Testis (tissue), 3 donors: Measurements from ENCODE around the gene DIAPH3. TPM values are rescaled to one million over a fixed set of nuclear protein-coding genes. Genes with fewer than 3 reads are reported as not detected.

ENCODE experiments used
- polyA plus RNA-seq: library from polyadenylated mRNA; stranded (reverse); fragments of 350-450 nt; fragmentation: Illumina TruSeq; extraction: RNeasy Lipid Tissue Mini Kit (QIAGEN cat#74804); gene quantifications from one replicate; pipeline ENCODE4 v1.2.3, GENCODE V29; 2014; ENCODE audit warnings: low read depth, low replicate concordance; ENCODE audit not compliant: insufficient read depth
- small RNA-seq, 2 donors: library from RNA; depleted of rRNA; stranded (forward); fragments of <200 nt; gene quantifications; one replicate each; pipeline ENCODE3, GENCODE V24; 2016
- total RNA-seq, 2 donors: library from RNA; depleted of rRNA; stranded (reverse); fragments of >200 nt; gene quantifications; one replicate each; pipeline ENCODE4 v1.2.3, GENCODE V29; 2016

DIAPH3 gene
- total and polyA plus RNA-seq, 3 donors from 2014 or later = 12.5 to 30.3 (median 18.7) TPM

Small RNA genes lying within 50 kb of the gene (small RNA-seq; reads per million reads assigned to genes)
- gene RN7SL375P (0 reads per million in 2 donors), gene RNY4P28 (0 reads per million in 2 donors)

Other genes with a start within 250 kb of the DIAPH3 start
- gene TDRD3, start 233.3 kb upstream of the DIAPH3 start, total RNA-seq = 10 to 100 TPM; 28.8 to 30.4 TPM
- gene TDRD3, start 233.3 kb upstream of the DIAPH3 start, polyA plus RNA-seq = 21.8 TPM